ENCODE data around the gene ZNF610. TPM values are rescaled to one million over a fixed set of nuclear protein-coding genes. Genes with fewer than 3 reads are reported as not detected.

ZNF610 gene
- total RNA-seq, 1 donor from 2014 or later = 11.5 TPM

- H3K36me3 Mint-ChIP-seq (ENCODE audit: low read depth) = peaks cover 10% of the 10 kb centered on the region
- H3K9me3 Mint-ChIP-seq = peaks cover 7% of the 10 kb centered on the region
- no peak overlapping the region for H3K27ac Mint-ChIP-seq (ENCODE audit: unreplicated experiment)
Measured at GRCh38 chr19:52398081-52398441, 62.0 kb downstream of the ZNF610 start.

DNA sequence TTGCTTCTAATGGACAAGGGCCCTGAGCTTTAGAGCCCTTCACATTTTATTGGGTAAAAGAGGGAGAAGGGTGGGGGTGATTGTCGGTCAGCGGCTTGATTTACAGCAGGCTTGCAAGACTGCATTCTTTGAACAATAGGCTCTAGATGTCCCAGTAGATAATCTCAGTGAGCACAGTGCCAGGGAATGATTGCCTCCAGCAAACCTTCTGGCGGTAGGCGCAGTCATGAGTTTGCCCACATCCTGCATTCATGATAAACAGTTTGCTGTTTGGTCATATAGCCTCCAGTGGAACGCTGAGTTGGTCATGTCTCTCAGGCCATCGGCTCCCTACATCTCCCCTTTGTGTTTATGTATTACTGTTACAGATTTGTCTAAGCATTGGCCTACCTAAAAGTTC is 74.2 kb downstream of the ZNF610 start:
- Mint-ChIP-seq H3K27ac (ENCODE audit: unreplicated experiment) (no peak overlapping the region), H3K4me3 (no peak overlapping the region), H3K9me3 (peaks cover 11% of the 10 kb centered on the region), H3K4me1 (no peaks in the 10 kb centered on the region), H3K27me3 (ENCODE audit: low read depth) (no peaks in the 10 kb centered on the region), H3K36me3 (ENCODE audit: low read depth) (peaks cover 16% of the 10 kb centered on the region)
- DNase-seq (ENCODE audit: low read depth, low spot score) = no peak
- TF ChIP-seq CTCF (conservative IDR thresholded peaks at IDR 0.05) = no peak

More at GRCh38 chr19:52398081-52398441, 62.0 kb downstream of the ZNF610 start:
- DNase-seq (ENCODE audit: low read depth, low spot score) = no peak
- H3K4me3 Mint-ChIP-seq = no peak overlapping the region
- no peaks in the 10 kb centered on the region for H3K27me3 Mint-ChIP-seq (ENCODE audit: low read depth)
- no peak for TF ChIP-seq CTCF (conservative IDR thresholded peaks at IDR 0.05)
- no peaks in the 10 kb centered on the region for H3K4me1 Mint-ChIP-seq

DNA sequence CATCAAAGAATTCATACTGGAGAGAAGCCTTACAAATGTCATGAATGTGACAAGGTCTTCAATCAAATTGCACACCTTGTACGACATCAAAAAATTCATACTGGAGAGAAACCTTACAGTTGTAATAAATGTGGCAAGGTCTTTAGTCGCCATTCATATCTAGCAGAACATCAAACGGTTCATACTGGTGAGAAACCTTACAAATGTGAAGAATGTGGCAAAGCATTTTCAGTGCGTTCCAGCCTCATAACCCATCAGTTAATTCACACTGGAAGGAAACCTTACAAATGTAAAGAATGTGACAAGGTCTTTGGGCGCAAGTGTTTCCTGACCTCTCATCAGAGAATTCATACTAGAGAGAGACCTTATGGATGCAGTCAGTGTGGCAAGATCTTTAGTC is 79.7 kb downstream of the ZNF610 start:
- H3K4me1 Mint-ChIP-seq = no peaks in the 10 kb centered on the region
- TF ChIP-seq CTCF (conservative IDR thresholded peaks at IDR 0.05) = no peak
- H3K27ac Mint-ChIP-seq (ENCODE audit: unreplicated experiment) = no peak overlapping the region
- H3K9me3 Mint-ChIP-seq = peaks cover 28% of the 10 kb centered on the region
- no peak overlapping the region for H3K4me3 Mint-ChIP-seq
- H3K36me3 Mint-ChIP-seq (ENCODE audit: low read depth) = peaks cover 23% of the 10 kb centered on the region
- H3K27me3 Mint-ChIP-seq (ENCODE audit: low read depth) = no peaks in the 10 kb centered on the region
- no peak for DNase-seq (ENCODE audit: low read depth, low spot score)

Other genes starting within 250 kb of the ZNF610 start
- gene ZNF841, start 240.5 kb upstream of the ZNF610 start, total RNA-seq = 14.3 and 16.4 TPM in 2 replicates
- 18.9 and 25.2 TPM in 2 replicates for gene ZNF616, start 196.3 kb upstream of the ZNF610 start, total RNA-seq
- gene ZNF836, start 164.6 kb upstream of the ZNF610 start, total RNA-seq = 11.6 and 11.9 TPM in 2 replicates
- 422 TPM in 2 replicates for gene PPP2R1A, start 146.2 kb upstream of the ZNF610 start, total RNA-seq
- gene ZNF766, start 66.7 kb upstream of the ZNF610 start, total RNA-seq = 21.5 and 22.9 TPM in 2 replicates
- gene ZNF480, start 39.1 kb upstream of the ZNF610 start, total RNA-seq = 24.7 and 25.2 TPM in 2 replicates
- 9.7 and 10.0 TPM in 2 replicates for gene ZNF880, start 33.7 kb downstream of the ZNF610 start, total RNA-seq
- 7.7 and 8.3 TPM in 2 replicates for gene ZNF528, start 61.6 kb downstream of the ZNF610 start, total RNA-seq
- gene ZNF534, start 92.9 kb downstream of the ZNF610 start, total RNA-seq = not detected in 2 replicates
- gene ZNF578, start 117.3 kb downstream of the ZNF610 start, total RNA-seq = 0.65 and 0.86 TPM in 2 replicates
- gene ZNF808, start 191.4 kb downstream of the ZNF610 start, total RNA-seq = 23.4 and 25.9 TPM in 2 replicates
- gene ZNF701, start 234.0 kb downstream of the ZNF610 start, total RNA-seq = 17.3 and 18.7 TPM in 2 replicates

Measured in neural crest cell (in vitro differentiated cells).